HG03460 (cell line): Measurements from ENCODE around the gene SMC1A.
A peak's percentile ranks its signal among the peaks of the same experiment; 100 is the strongest.
"Not testable (repeated sequence)": the region's sequence is repeated elsewhere in the genome, so short reads cannot be mapped to it uniquely, and the experiment has no call there.

Experiments used
- ATAC-seq: cut with Tn5 transposase; IDR thresholded peaks from one replicate; pipeline ENCODE4 v1.9.1; 2021; ENCODE audit not compliant: unreplicated experiment

The SMC1A gene

GRCh38 chrX:53422861-53423306 is 430 bp upstream of the SMC1A start, which contains the start of gene RIBC1:
RIBC1 (plus strand) TSS chrX:53422873; CDS start chrX:53426277, 3,404 bp downstream.
- peak; percentile 1 for ATAC-seq

DNA sequence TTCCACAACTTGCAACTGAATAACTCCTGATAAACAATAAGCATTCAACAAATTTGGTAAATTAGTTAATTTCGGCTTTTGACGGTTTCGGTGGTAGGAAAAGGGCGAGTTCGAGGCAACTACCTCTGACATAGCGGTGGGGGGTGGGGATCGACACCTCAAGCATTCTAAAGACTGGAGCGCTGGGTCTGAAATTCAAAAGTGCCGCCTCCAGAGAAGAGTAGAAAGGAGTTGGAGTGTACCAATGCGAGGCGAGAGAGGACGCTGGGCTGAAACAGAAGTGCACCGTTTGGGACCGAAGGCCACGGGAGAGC is 725 bp downstream of the SMC1A start:
- ATAC-seq, result peak; percentile 17

DNA sequence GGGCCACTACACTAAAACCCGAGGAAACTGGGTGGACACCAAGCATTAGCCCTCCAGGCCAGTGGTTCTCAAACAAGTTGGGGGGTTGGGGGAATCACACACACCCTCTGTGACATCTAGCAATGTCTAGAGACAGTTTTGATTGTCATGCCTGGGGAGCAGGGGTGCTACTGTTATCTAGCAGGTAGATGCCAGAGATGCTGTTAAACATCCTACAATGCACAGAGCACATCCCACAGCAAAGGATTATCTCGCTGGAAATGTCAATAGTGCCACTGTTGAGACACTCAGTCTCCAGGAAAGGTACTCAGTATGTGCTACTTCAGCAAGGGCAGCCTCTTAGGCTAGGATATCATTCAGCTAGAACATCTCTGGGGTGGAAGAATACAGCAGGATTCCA is 1.3 kb downstream of the SMC1A start:
- ATAC-seq, result no peak

DNA sequence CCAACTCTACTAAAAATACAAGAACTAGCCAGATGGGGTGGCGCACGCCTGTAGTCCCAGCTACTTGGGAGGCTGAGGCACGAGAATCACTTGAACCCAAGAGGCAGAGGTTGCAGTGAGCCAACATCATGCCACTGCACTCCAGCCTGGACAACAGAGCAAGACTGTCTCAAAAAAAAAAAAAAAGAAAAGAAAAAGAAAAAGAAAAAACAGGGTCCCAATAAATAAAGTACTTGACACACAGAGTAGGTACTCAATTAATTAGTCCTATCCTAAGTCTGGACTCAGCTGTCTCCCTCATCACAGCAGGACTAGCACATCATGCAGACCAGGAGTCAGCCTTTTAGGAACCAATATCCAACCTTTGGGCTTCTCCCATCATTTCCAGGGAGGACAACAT is 2.1 kb downstream of the SMC1A start:
- not testable (repeated sequence) for ATAC-seq

DNA sequence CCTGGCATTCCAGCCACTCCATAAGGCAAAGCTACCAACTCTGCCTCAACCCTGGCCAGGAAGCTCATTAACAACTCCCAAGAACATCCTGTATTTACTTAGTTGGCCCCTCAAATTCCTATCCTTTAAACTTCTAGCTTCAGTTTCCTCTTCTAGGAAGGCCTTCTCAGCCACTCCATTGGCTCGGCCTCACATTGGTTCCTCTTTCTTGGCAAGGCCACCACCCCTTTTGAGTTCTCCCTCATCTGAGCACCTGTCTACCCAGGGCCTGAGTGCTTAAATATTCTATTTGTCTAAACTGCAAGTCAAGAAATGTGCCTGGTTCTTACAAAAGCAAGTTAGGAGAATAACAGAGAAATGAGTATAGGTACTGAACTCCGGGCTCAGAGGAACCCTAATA is 10.0 kb downstream of the SMC1A start:
- ATAC-seq, result no peak

- no peak for ATAC-seq
Measured at GRCh38 chrX:53403535-53403934, 18.9 kb downstream of the SMC1A start.

DNA sequence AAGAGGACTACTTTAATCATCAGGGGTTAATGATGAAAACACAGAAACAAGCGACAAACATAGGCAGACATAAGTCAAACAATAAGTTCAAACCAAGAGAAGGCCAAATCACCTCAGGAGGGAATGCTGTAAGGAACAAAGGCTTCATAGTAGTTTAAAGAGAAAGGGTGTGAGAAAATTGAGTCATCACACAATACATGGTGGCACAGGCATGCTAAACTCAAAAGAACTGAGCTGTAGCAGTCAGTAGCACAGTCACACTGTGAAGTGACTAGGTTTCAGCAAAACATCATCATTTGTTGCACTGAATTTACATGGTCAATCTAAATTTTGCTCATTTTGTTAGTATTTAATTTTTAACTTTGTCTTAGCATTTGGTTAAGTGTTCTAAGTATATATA is 24.2 kb downstream of the SMC1A start:
- no peak for ATAC-seq

DNA sequence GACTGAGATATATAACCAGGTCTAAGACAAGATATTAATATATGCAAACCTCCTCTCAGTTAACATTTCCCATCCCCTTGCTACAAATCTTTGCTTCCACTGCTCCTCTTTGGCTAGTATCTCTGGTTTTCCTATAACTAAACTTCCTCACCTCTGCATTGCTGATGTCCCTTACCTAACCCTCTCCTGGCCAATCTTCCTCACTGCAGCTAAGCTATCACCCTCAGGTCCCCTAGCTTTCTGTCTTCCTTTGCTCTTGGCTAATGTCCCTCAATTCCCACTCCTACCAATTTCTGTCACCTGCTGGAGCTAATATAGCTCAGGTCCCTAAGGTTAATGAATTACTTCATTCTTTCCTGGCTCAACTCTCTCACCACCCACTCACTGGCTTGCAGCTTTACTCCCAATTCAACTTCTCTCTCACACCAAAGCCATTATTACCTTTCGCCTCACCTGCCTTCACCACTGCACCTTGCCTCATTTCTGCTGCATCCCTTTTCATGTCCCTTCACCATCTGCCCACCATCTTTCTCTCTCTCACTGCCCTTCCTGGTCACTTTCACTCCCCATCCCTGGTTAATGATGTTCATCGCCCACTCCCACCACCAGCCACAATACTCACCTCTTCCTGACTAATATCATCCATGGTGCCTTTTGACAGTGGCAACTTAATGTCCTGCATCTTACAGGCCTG is 26.7 kb downstream of the SMC1A start:
- ATAC-seq, result no peak

DNA sequence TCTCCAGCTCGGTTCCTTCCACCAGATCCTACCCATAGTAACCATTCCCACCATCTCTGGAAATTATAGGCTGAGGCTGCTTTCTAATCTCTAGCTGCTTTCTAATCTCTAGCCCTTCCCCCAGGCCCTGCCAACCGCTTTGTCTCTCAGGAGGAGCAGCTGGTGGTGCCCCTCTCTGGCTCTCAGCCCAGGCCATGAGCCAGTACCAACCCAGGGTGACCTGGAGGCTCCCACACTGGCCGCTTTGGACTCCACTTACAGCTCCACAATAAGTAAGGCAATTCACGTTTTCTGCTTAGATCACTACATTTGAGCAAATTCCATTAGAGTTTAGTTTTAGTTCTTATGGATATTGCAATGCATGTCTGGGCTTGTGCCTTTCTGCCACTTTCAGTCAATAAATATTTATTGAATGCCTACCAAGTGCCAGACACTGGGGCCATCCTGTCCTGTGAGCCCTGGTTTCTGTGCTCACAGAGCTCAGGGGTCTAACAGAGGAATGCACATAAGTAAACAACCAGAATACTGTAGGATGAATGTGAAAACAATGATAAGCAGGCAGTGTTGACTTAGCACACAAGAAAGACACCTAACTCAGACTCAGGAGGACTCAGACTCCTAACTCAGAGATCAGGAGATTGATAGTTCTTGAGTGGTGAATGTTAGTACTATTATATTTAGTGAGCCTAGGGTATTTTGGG is 38.9 kb downstream of the SMC1A start:
- ATAC-seq, result no peak

DNA sequence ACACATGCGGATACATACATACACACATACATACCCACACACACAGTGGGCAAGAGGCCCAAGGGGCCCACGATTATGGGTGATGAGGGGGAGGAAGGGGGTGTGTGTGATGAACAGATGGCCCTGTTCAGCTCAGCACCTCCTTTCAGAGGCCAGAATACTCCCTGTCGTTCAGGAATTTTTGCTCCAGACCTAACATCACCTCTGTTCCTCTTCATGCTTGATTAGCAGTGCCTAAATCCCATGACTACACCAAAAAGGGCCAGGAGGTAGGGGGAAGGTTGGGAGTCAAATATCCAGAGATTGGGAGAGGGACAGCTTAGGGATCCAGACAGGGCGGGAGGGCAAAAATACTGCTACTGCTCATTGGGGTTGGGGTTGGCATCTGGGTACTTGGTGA is 42.7 kb downstream of the SMC1A start:
- no peak for ATAC-seq

GRCh38 chrX:53379008-53379710 is 43.3 kb downstream of the SMC1A start:
- ATAC-seq, result no peak

DNA sequence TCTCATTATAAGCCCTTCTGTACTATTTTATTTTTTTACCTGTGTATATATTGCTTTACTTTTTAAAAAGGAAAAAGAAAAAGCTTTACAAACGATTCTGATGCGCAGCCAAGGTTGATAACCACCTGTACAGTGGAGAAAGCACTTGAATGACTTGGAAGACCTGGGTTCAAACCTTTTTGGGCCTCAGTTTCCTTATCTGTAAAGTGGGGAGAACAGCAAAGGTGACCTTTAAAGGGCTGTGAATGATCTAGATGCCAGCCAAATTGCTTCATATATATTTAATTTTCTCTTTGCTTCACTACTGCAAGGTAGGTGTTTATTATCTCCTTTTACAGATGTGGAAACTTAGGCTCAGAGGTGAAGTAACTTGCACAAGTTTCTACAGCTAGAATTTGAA is 45.0 kb downstream of the SMC1A start:
- no peak for ATAC-seq

- ATAC-seq, result no peak
Measured at GRCh38 chrX:53376888-53377287, 45.6 kb downstream of the SMC1A start.

DNA sequence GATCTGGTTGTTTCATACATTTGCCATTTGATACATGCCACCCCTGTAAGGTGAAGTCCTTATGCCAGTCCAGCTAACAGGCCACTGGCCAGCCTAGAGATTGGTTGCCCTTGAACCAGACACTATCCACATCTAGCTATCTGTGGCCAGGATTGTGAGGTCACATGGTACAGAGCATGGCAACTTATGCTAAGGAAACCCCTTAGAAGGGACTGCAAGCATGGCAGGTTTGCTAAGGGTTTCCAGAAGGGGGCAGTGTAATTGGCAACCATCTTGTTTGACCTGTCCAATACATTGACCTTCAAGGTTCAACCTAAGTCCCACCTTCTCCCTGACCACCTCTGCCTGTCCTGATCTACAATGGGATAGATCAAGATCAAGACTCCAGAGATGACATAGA is 47.5 kb downstream of the SMC1A start:
- ATAC-seq, result no peak

DNA sequence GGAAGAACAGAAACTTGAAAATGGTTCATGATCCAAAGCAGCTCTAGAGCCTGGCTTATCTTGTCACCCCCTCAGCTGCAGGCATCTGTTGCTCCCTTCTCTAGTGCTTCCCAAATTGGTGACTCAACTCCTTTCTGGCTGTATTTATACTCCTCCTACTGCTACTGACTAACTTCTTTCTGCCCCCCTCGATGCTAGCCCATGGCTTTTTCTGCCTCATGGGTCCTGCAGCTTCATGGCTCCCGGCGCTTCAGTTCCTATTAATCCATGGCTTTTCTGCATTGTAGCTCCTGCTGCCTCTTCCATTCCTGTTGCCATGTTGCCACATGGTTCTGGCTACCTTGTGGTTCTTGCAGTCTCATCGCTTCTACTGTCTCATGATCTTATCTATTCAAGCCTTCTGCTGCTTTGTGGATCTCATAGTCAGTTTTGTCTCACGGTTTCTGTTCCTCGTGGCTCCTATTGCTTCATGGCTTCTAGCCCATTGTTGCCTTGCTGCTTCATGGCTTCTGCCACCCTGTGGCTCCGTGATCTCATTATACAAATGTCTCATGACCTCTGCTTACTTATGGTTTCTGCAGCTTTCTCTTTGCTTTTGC is 48.1 kb downstream of the SMC1A start:
- no peak for ATAC-seq

GRCh38 chrX:53373307-53373706 is 49.1 kb downstream of the SMC1A start:
- ATAC-seq, result no peak

DNA sequence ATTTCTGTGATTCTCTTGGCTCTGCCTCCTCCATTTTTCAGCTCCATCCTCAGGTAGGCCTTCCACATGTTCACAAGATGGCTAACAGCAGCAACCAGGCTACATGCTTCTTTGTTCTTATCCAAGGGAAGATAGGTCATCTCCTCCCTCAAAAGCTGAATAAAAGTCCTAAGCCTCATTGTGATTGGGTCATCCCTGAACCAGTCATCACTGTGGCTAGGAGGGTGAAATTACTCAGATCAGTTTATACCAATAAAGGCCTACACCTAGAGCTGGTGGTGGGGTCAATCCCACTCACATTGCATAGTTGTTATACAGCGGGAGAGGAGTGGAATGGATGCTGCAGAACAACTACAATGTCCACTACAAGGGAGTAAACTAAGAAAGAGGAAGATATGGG is 56.0 kb downstream of the SMC1A start:
- ATAC-seq, result not testable (repeated sequence)

GRCh38 chrX:53362449-53362848 is 60.0 kb downstream of the SMC1A start:
- ATAC-seq, result no peak

GRCh38 chrX:53357799-53358530 is 64.5 kb downstream of the SMC1A start:
- no peak for ATAC-seq

DNA sequence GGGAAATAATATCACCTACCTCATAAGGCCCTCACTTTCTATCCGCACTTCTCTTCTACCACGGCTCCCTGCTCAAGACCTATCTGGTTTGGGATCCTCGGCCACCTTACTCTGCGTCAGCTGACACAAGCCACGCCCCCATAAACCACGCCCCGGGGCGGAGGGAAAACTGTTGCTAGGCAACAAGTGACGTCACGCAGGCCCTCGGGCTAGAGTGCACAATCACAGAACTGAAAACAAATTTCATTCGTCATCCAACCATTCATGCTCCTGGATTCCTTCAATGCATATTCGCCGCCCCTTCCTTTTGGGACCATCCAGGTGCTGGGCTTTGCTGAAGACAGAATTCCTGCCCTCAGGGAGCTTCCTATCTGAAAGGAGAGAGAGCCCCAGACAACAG is 66.3 kb downstream of the SMC1A start:
- ATAC-seq, result no peak

DNA sequence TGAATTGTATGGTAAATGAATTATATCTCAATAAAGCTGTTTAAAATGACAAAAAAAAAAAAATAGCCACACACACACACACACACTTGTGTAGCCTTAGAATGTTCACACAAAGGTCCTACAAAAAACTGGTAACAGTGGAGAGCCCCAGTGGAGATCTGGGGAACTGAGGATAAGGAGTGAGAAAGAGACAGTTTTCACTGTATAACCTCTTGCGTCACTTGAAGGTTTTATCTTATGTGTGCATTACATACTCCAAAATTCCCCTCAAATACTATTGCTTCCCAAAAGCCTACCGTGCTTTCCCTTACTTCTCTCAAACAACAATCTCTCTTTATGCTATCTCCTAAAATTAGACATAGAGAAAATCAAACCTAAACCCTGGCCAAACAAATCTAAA is 67.8 kb downstream of the SMC1A start:
- ATAC-seq, result no peak
